HepG2 (cell line): ENCODE measurements around the gene ISY1. TPM values are rescaled to one million over a fixed set of nuclear protein-coding genes. Genes with fewer than 3 reads are reported as not detected.

Experiments
- FOXK2 ChIP-seq: fragments of 450-650 bp; IDR thresholded peaks from 2 replicates; pipeline ENCODE4 v1.6.1; 2016
- KMT2A ChIP-seq: sonication (generic); formaldehyde crosslinking; IDR thresholded peaks from 2 replicates; pipeline ENCODE4 v1.4.0; 2020; ENCODE audit warnings: missing genetic modification reagents
- NR1H2 ChIP-seq: sonication (generic); formaldehyde crosslinking; IDR thresholded peaks from 2 replicates; pipeline ENCODE4 v1.8.1; 2022; ENCODE audit warnings: low read depth, missing genetic modification reagents, borderline replicate concordance
- SETDB1 ChIP-seq: sonication (generic); formaldehyde crosslinking; IDR thresholded peaks from 2 replicates; pipeline ENCODE4 v1.5.1; 2020; ENCODE audit warnings: missing genetic modification reagents, mild to moderate bottlenecking, borderline replicate concordance
- ZHX2 ChIP-seq, 2 experiments: sonication (generic) in 1 of 2; formaldehyde crosslinking in 1 of 2; IDR thresholded peaks; 2 replicates each; pipeline versions ENCODE4 v1.6.1 to v1.9.0; 2014 to 2022; ENCODE audit warnings: antibody characterized with exemption in 1 of 2, borderline replicate concordance in 1 of 2, inconsistent platforms in 1 of 2, low read depth in 1 of 2, missing genetic modification reagents in 1 of 2
- ZNF101 ChIP-seq: sonication (generic); formaldehyde crosslinking; IDR thresholded peaks from 2 replicates; pipeline ENCODE4 v1.4.0; 2020; ENCODE audit warnings: mild to moderate bottlenecking, low read depth, missing genetic modification reagents, borderline replicate concordance
- ZNF263 ChIP-seq: sonication (generic); formaldehyde crosslinking; IDR thresholded peaks from 2 replicates; pipeline ENCODE4 v1.4.0; 2020; ENCODE audit warnings: missing genetic modification reagents
- ZNF460 ChIP-seq: sonication (generic); formaldehyde crosslinking; IDR thresholded peaks from 2 replicates; pipeline ENCODE4 v1.5.1; 2020; ENCODE audit warnings: missing genetic modification reagents, mild to moderate bottlenecking, borderline replicate concordance
- ZNF468 ChIP-seq: sonication (generic); formaldehyde crosslinking; IDR thresholded peaks from 2 replicates; pipeline ENCODE4 v1.8.0; 2022; ENCODE audit warnings: mild to moderate bottlenecking, moderate library complexity, missing genetic modification reagents
- ZNF547 ChIP-seq: sonication (generic); formaldehyde crosslinking; IDR thresholded peaks from 2 replicates; pipeline ENCODE4 v1.5.1; 2020; ENCODE audit warnings: mild to moderate bottlenecking, missing genetic modification reagents
- ZNF552 ChIP-seq: sonication (generic); formaldehyde crosslinking; IDR thresholded peaks from 2 replicates; pipeline ENCODE4 v1.9.0; 2022; ENCODE audit warnings: missing genetic modification reagents, mild to moderate bottlenecking, borderline replicate concordance
- ZNF710 ChIP-seq: sonication (generic); formaldehyde crosslinking; IDR thresholded peaks from 2 replicates; pipeline ENCODE4 v1.5.0; 2020; ENCODE audit warnings: mild to moderate bottlenecking, missing genetic modification reagents, borderline replicate concordance
- polyA plus RNA-seq, 8 experiments: library from polyadenylated mRNA; depleted of rRNA in 3 of 8; stranded (reverse) in 7 of 8; unstranded in 1 of 8; fragments of >200 nt; fragmentation: Illumina TruSeq in 4 of 8; extraction: Trizol in 4 of 8; gene quantifications; 2 replicates each; pipeline versions ENCODE4 v1.2.1 to v1.2.3, GENCODE V29; 2011 to 2016; ENCODE audit warnings: low read depth in 4 of 8, missing spikeins in 1 of 8, mixed read lengths in 1 of 8; ENCODE audit not compliant: insufficient read depth in 1 of 8
- total RNA-seq, 5 experiments: library from RNA; depleted of rRNA; stranded (reverse); fragments of >200 nt; fragmentation: Illumina TruSeq; extraction: Trizol; gene quantifications; 2 replicates each; pipeline ENCODE4 v1.2.3, GENCODE V29; 2016; ENCODE audit warnings: low read depth in 1 of 5
- TF ChIP-seq, protein P1 (sequence below): sonication (generic); formaldehyde crosslinking; IDR thresholded peaks from 2 replicates; pipeline ENCODE4 v1.4.0; 2020; ENCODE audit warnings: mild to moderate bottlenecking, low read depth, missing genetic modification reagents
- TF ChIP-seq, protein P2 (sequence below): sonication (generic); formaldehyde crosslinking; IDR thresholded peaks from 2 replicates; pipeline ENCODE4 v1.8.1; 2022; ENCODE audit warnings: mild to moderate bottlenecking, missing genetic modification reagents
- TF ChIP-seq, protein P3 (sequence below): sonication (generic); formaldehyde crosslinking; IDR thresholded peaks from 2 replicates; pipeline ENCODE4 v1.8.1; 2023; ENCODE audit warnings: mild to moderate bottlenecking, missing genetic modification reagents, borderline replicate concordance
- TF ChIP-seq, protein P4 (sequence below): sonication (generic); formaldehyde crosslinking; IDR thresholded peaks from 2 replicates; pipeline ENCODE4 v1.4.0; 2020; ENCODE audit warnings: missing genetic modification reagents

Gene ISY1
- total and polyA plus RNA-seq, 2 of the 13 experiments (the other 11 are each of a cell fraction or from before 2014, with no cell fraction given): 21.0 to 39.1 TPM

- TF ChIP-seq ZHX2 (IDR thresholded peaks at IDR 0.05; ENCODE audit: low read depth): no peak
- TF ChIP-seq ZHX2 (CRISPR knock-in tag; IDR thresholded peaks at IDR 0.05; ENCODE audit: borderline replicate concordance): no peak
- TF ChIP-seq ZNF460 (CRISPR knock-in tag): no peak
- TF ChIP-seq ZNF547 (CRISPR knock-in tag): no peak
- TF ChIP-seq, protein P1, sequence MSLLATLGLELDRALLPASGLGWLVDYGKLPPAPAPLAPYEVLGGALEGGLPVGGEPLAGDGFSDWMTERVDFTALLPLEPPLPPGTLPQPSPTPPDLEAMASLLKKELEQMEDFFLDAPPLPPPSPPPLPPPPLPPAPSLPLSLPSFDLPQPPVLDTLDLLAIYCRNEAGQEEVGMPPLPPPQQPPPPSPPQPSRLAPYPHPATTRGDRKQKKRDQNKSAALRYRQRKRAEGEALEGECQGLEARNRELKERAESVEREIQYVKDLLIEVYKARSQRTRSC (CRISPR knock-in tag): no peak
- TF ChIP-seq, protein P2, sequence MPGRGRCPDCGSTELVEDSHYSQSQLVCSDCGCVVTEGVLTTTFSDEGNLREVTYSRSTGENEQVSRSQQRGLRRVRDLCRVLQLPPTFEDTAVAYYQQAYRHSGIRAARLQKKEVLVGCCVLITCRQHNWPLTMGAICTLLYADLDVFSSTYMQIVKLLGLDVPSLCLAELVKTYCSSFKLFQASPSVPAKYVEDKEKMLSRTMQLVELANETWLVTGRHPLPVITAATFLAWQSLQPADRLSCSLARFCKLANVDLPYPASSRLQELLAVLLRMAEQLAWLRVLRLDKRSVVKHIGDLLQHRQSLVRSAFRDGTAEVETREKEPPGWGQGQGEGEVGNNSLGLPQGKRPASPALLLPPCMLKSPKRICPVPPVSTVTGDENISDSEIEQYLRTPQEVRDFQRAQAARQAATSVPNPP (CRISPR knock-in tag): no peak
- TF ChIP-seq, protein P3, sequence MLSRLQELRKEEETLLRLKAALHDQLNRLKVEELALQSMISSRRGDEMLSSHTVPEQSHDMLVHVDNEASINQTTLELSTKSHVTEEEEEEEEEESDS (CRISPR knock-in tag): no peak
- TF ChIP-seq KMT2A (CRISPR knock-in tag): no peak
- no peak for TF ChIP-seq FOXK2
- TF ChIP-seq, protein P4, sequence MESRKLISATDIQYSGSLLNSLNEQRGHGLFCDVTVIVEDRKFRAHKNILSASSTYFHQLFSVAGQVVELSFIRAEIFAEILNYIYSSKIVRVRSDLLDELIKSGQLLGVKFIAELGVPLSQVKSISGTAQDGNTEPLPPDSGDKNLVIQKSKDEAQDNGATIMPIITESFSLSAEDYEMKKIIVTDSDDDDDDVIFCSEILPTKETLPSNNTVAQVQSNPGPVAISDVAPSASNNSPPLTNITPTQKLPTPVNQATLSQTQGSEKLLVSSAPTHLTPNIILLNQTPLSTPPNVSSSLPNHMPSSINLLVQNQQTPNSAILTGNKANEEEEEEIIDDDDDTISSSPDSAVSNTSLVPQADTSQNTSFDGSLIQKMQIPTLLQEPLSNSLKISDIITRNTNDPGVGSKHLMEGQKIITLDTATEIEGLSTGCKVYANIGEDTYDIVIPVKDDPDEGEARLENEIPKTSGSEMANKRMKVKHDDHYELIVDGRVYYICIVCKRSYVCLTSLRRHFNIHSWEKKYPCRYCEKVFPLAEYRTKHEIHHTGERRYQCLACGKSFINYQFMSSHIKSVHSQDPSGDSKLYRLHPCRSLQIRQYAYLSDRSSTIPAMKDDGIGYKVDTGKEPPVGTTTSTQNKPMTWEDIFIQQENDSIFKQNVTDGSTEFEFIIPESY (CRISPR knock-in tag): no peak
- no peak; the same call in 1 of the 2 replicates for TF ChIP-seq ZNF263 (CRISPR knock-in tag)
- TF ChIP-seq SETDB1: no peak
- no peak for TF ChIP-seq NR1H2
- TF ChIP-seq ZNF552 (CRISPR knock-in tag): no peak
- no peak for TF ChIP-seq ZNF710
- TF ChIP-seq ZNF101 (CRISPR knock-in tag): no peak
- TF ChIP-seq ZNF468 (CRISPR knock-in tag): no peak
These were observed 37.4 kb downstream of the ISY1 start (continued) for GRCh38 chr3:129123314-129124060.
